H1 (cell line): ENCODE measurements around the gene OLA1. TPM values are rescaled to one million over a fixed set of nuclear protein-coding genes. Genes with fewer than 3 reads are reported as not detected.

Experiments
- CTCF ChIA-PET: fragments of 300-600 bp; sonication (Branson Sonifier 250); formaldehyde crosslinking; loops from one replicate; lab custom pipeline; 2021; ENCODE audit not compliant: partially characterized antibody; lab: Charles Lee
- POLR2A ChIA-PET: fragments of 300-600 bp; sonication (Branson Sonifier 250); formaldehyde crosslinking; loops from one replicate; lab custom pipeline; 2021; ENCODE audit warnings: inconsistent platforms; ENCODE audit not compliant: partially characterized antibody; lab: Charles Lee
- DNase-seq, 2 experiments: peaks; one replicate each; pipeline versions ENCODE4 v3.0.0 to v3.0.0-alpha.2; 2010 to 2022; ENCODE audit warnings: low spot score in 2 of 2, low read depth in 1 of 2, mixed read lengths in 1 of 2
- FAIRE-seq: peaks from 2 replicates; lab custom pipeline; 2011; peaks lifted over from hg19 to GRCh38; lab: Jason Lieb, UNC
- H2AFZ ChIP-seq: 2 replicates; pipeline ENCODE4 v1.8.1; 2012; ENCODE audit warnings: low read length, inconsistent platforms
- H2AK5ac ChIP-seq: 2 replicates; pipeline ENCODE4 v1.6.1; 2013; ENCODE audit warnings: low read depth, low read length
- H2BK120ac ChIP-seq: replicated peaks from 2 replicates; pipeline ENCODE3; 2013; ENCODE audit warnings: low read depth, low read length, inconsistent platforms
- H2BK12ac ChIP-seq: 2 replicates; pipeline ENCODE4 v1.6.1; 2013; ENCODE audit warnings: low read depth, low read length
- H2BK15ac ChIP-seq: 2 replicates; pipeline ENCODE4 v1.6.1; 2013; ENCODE audit warnings: low read length
- H2BK20ac ChIP-seq: 2 replicates; pipeline ENCODE4 v1.6.1; 2013; ENCODE audit warnings: low read length
- H2BK5ac ChIP-seq: 2 replicates; pipeline ENCODE4 v1.6.1; 2013; ENCODE audit warnings: low read depth, low read length
- H3K14ac ChIP-seq: 2 replicates; pipeline ENCODE4 v1.6.1; 2013; ENCODE audit warnings: inconsistent platforms; ENCODE audit not compliant: insufficient read length
- H3K18ac ChIP-seq: 2 replicates; pipeline ENCODE4 v1.6.1; 2013; ENCODE audit warnings: low read length; ENCODE audit errors: extremely low read depth
- H3K23ac ChIP-seq: 2 replicates; pipeline ENCODE4 v1.6.1; 2013; ENCODE audit warnings: inconsistent platforms; ENCODE audit not compliant: insufficient read length
- H3K23me2 ChIP-seq: 2 replicates; pipeline ENCODE4 v1.6.1; 2013; ENCODE audit warnings: low read depth, low read length
- H3K27ac ChIP-seq: 2 replicates; pipeline ENCODE4 v1.6.1; 2011; ENCODE audit warnings: low read depth, low read length, inconsistent platforms
- H3K27me3 ChIP-seq, 4 experiments: replicated peaks in 1 of 4; 1 replicate in 1 of 4; 2 replicates in 3 of 4; pipeline versions ENCODE4 v1.6.1 to v1.8.1; 2011 to 2013; ENCODE audit warnings: low read length in 3 of 4, mild to moderate bottlenecking in 3 of 4, inconsistent platforms in 2 of 4, mixed read lengths in 2 of 4, moderate library complexity in 1 of 4; ENCODE audit not compliant: control insufficient read depth in 3 of 4, insufficient read depth in 3 of 4; ENCODE audit errors: extremely low read depth in 1 of 4
- H3K36me3 ChIP-seq, 4 experiments: 2 replicates each; pipeline versions ENCODE4 v1.6.1 to v1.8.1; 2011 to 2013; ENCODE audit warnings: mild to moderate bottlenecking in 4 of 4, low read length in 3 of 4, moderate library complexity in 2 of 4, control low read depth in 1 of 4, inconsistent platforms in 1 of 4; ENCODE audit not compliant: insufficient read depth in 4 of 4, control insufficient read depth in 2 of 4
- H3K4ac ChIP-seq: replicated peaks from 2 replicates; pipeline ENCODE3; 2013; ENCODE audit warnings: low read length, low read depth, mixed read lengths, inconsistent platforms; ENCODE audit not compliant: insufficient read length
- H3K4me1 ChIP-seq, 4 experiments: replicated peaks in 1 of 4; 1 replicate in 1 of 4; 2 replicates in 3 of 4; pipeline versions ENCODE4 v1.6.1 to v1.8.1; 2011 to 2013; ENCODE audit warnings: low read length in 3 of 4, inconsistent platforms in 2 of 4, mixed read lengths in 1 of 4; ENCODE audit not compliant: insufficient read depth in 4 of 4, control insufficient read depth in 3 of 4
- H3K4me2 ChIP-seq, 2 experiments: 2 replicates each; pipeline versions ENCODE4 v1.6.1 to v1.8.1; 2011 to 2013; ENCODE audit warnings: low read depth in 2 of 2, low read length in 2 of 2, control low read depth in 1 of 2, inconsistent platforms in 1 of 2, mild to moderate bottlenecking in 1 of 2; ENCODE audit not compliant: insufficient read depth in 1 of 2
- H3K4me3 ChIP-seq, 4 experiments: fragments of 200-600, 300-600 bp in 1 of 4; sonication (generic), shearing (Covaris generic), sonication (Bioruptor Twin) in 1 of 4; 2 replicates each; pipeline versions ENCODE4 v1.5.1 to v1.8.1; 2011 to 2016; ENCODE audit warnings: low read length in 4 of 4, low read depth in 3 of 4, control low read depth in 2 of 4, inconsistent platforms in 2 of 4, mild to moderate bottlenecking in 2 of 4, mixed read lengths in 1 of 4, moderate library complexity in 1 of 4; ENCODE audit not compliant: insufficient read depth in 2 of 4; ENCODE audit errors: extremely low read depth in 1 of 4
- H3K56ac ChIP-seq: replicated peaks from 2 replicates; pipeline ENCODE3; 2013; ENCODE audit warnings: low read depth, mild to moderate bottlenecking, mixed read lengths, low read length, inconsistent platforms; ENCODE audit not compliant: insufficient read length
- H3K79me1 ChIP-seq: 2 replicates; pipeline ENCODE4 v1.6.1; 2013; ENCODE audit warnings: low read depth, low read length, control low read depth
- H3K79me2 ChIP-seq, 2 experiments: 2 replicates each; pipeline versions ENCODE4 v1.6.1 to v1.8.1; 2012 to 2013; ENCODE audit warnings: low read length in 2 of 2, mild to moderate bottlenecking in 2 of 2, inconsistent platforms in 1 of 2; ENCODE audit not compliant: insufficient read depth in 2 of 2, control insufficient read depth in 1 of 2
- H3K9ac ChIP-seq, 4 experiments: replicated peaks in 1 of 4; 1 replicate in 1 of 4; 2 replicates in 3 of 4; pipeline versions ENCODE4 v1.6.1 to v1.8.1; 2011 to 2013; ENCODE audit warnings: low read depth in 3 of 4, low read length in 3 of 4, control low read depth in 2 of 4, mild to moderate bottlenecking in 2 of 4, moderate library complexity in 2 of 4, inconsistent platforms in 1 of 4; ENCODE audit errors: extremely low read depth in 1 of 4
- H3K9me3 ChIP-seq, 2 experiments: 2 replicates each; pipeline versions ENCODE4 v1.6.1 to v1.8.1; 2012 to 2013; ENCODE audit warnings: mild to moderate bottlenecking in 2 of 2, moderate library complexity in 2 of 2, control low read depth in 1 of 2, inconsistent platforms in 1 of 2, low read depth in 1 of 2, low read length in 1 of 2, mixed read lengths in 1 of 2; ENCODE audit not compliant: insufficient read depth in 2 of 2
- H4K20me1 ChIP-seq, 2 experiments: replicated peaks in 1 of 2; 2 replicates each; pipeline versions ENCODE3 to v1.8.1; 2011 to 2013; ENCODE audit warnings: inconsistent platforms in 2 of 2, low read length in 2 of 2, mild to moderate bottlenecking in 1 of 2; ENCODE audit not compliant: insufficient read depth in 2 of 2, control insufficient read depth in 1 of 2
- H4K5ac ChIP-seq: 2 replicates; pipeline ENCODE4 v1.6.1; 2013; ENCODE audit warnings: low read length, low read depth, mixed read lengths, inconsistent platforms; ENCODE audit not compliant: insufficient read length
- H4K8ac ChIP-seq: 2 replicates; pipeline ENCODE4 v1.8.0; 2013; ENCODE audit warnings: mild to moderate bottlenecking, moderate library complexity, low read length, inconsistent platforms; ENCODE audit not compliant: insufficient read depth; ENCODE audit errors: extremely low read depth
- H4K91ac ChIP-seq: replicated peaks from 2 replicates; pipeline ENCODE3; 2013; ENCODE audit warnings: low read length, mixed read lengths, inconsistent platforms; ENCODE audit not compliant: insufficient read length
- BACH1 ChIP-seq: IDR thresholded peaks from 2 replicates; pipeline ENCODE4 v1.6.1; 2012; ENCODE audit warnings: low read length, improper control_type of control experiment
- CHD2 ChIP-seq: IDR thresholded peaks from 2 replicates; pipeline ENCODE4 v1.6.1; 2012; ENCODE audit warnings: low read length, improper control_type of control experiment
- HDAC2 ChIP-seq, 2 experiments: fragments of 300-600 bp in 1 of 2; sonication (generic) in 1 of 2; IDR thresholded peaks; 2 replicates each; pipeline ENCODE4 v1.6.1; 2011 to 2012; ENCODE audit warnings: low read depth in 2 of 2, low read length in 2 of 2, mild to moderate bottlenecking in 2 of 2, moderate library complexity in 2 of 2, borderline replicate concordance in 1 of 2, inconsistent platforms in 1 of 2
- KDM5A ChIP-seq: fragments of 200-600 bp; IDR thresholded peaks from 2 replicates; pipeline ENCODE4 v1.7.1; 2012; ENCODE audit warnings: mild to moderate bottlenecking, low read length, inconsistent platforms, mixed read lengths
- TBP ChIP-seq: IDR thresholded peaks from 2 replicates; pipeline ENCODE4 v1.6.1; 2011; ENCODE audit warnings: low read depth, low read length, improper control_type of control experiment
- WGBS, 2 experiments: shearing (Covaris generic) in 1 of 2; methylation state at CpG; one replicate each; pipeline versions ENCODE4 v1.1.6 to v1.1.7; 2013 to 2015; ENCODE audit warnings: low lambda C conversion rate in 2 of 2, mixed read lengths in 2 of 2, inconsistent platforms in 1 of 2, low coverage in 1 of 2, missing lambda C conversion rate in 1 of 2; ENCODE audit not compliant: insufficient replicate concordance in 2 of 2, insufficient coverage in 1 of 2, insufficient read length in 1 of 2; ENCODE audit errors: extremely low coverage in 1 of 2, missing lambda C conversion rate in 1 of 2; 5-methylcytosine and 5-hydroxymethylcytosine counted together
- polyA plus RNA-seq, 7 experiments: library from polyadenylated mRNA; depleted of rRNA in 3 of 7; stranded (reverse) in 5 of 7; unstranded in 2 of 7; fragments of >200 nt in 5 of 7; fragments of 200-250 nt in 2 of 7; gene quantifications; 1 replicate in 5 of 7; 2 replicates in 1 of 7; 4 replicates in 1 of 7; pipeline versions ENCODE4 v1.2.1 to v1.2.3, GENCODE V29; 2011 to 2013; ENCODE audit warnings: missing spikeins in 2 of 7, mixed read lengths in 2 of 7
- total RNA-seq: library from RNA; stranded (reverse); fragmentation: NEBNext Ultra II Directional; extraction: Animal tissue kit (Norgen Biotek cat#: 25700); gene quantifications from 2 replicates; pipeline ENCODE4 v1.2.1, GENCODE V29; 2021

The OLA1 gene
- total and polyA plus RNA-seq, 2 of the 8 experiments (the other 6 are each of a cell fraction or from before 2014, with no cell fraction given), result 39.3 to 158 TPM

- Histone ChIP-seq H3K23me2 (no peaks in the 10 kb centered on the region; the same call in 1 of the 2 replicates), H3K4ac (no peak overlapping the region), H2AFZ (no peak overlapping the region), H3K23ac (no peak overlapping the region), H3K27ac (no peak overlapping the region), H3K14ac (no peak overlapping the region), H2BK20ac (no peak overlapping the region), H2BK120ac (no peak overlapping the region), H2BK12ac (no peak overlapping the region), H2BK5ac (no peak overlapping the region), H3K18ac (no peak overlapping the region), H4K20me1 (no peaks in the 10 kb centered on the region), H3K4me3 (no peak overlapping the region), H3K9me3 (peaks cover 0 to 2% of the 10 kb centered on the region in 2 experiments; a peak in 1 of 4 replicates), H3K27me3 (no peaks in the 10 kb centered on the region), H2AK5ac (no peak overlapping the region), H3K56ac (no peak overlapping the region), H3K4me1 (no peaks in the 10 kb centered on the region), H3K4me2 (no peak overlapping the region), H3K36me3 (peaks cover 0 to 3% (median 0%) of the 10 kb centered on the region in 4 experiments; a peak in 2 of 8 replicates), H4K5ac (no peak overlapping the region), H4K8ac (no peak overlapping the region), H4K91ac (no peak overlapping the region), H2BK15ac (no peak overlapping the region), H3K9ac (no peak overlapping the region), H3K79me1 (no peaks in the 10 kb centered on the region), H3K79me2 (peaks cover 0 to 27% of the 10 kb centered on the region in 2 experiments; a peak in 2 of 4 replicates)
- no peak for DNase-seq
- WGBS, 2 experiments, result 91% methylated on average over 2 of the region's 2 CpGs; no CpG with 5 or more reads in 1 of the 2 experiments
- FAIRE-seq, result no peak
- POLR2A ChIA-PET, result no interaction called here
- CTCF ChIA-PET, result no interaction called here
- TF ChIP-seq HDAC2 (IDR thresholded peaks at IDR 0.05; ENCODE audit: borderline replicate concordance in 1 of 2, low read depth in 2 of 2, low read length in 2 of 2), result no peak
- TF ChIP-seq BACH1, result no peak
- TF ChIP-seq KDM5A, result no peak
- no peak for TF ChIP-seq CHD2
- TF ChIP-seq TBP, result no peak
Observed at GRCh38 chr2:174166261-174166660, 82.1 kb downstream of the OLA1 start.
